GM12801 (cell line): ENCODE results near the gene PRDM16.

ENCODE experiments used
- CTCF ChIP-seq: IDR thresholded peaks from one replicate; pipeline ENCODE4 v1.5.1; 2011; ENCODE audit warnings: control low read depth; ENCODE audit not compliant: insufficient read length; ENCODE audit errors: extremely low read depth

PRDM16 gene

GRCh38 chr1:3433596-3434320 is 364.8 kb downstream of the PRDM16 start:
- no peak for TF ChIP-seq CTCF

GRCh38 chr1:3434406-3435110 is 365.6 kb downstream of the PRDM16 start:
- no peak for TF ChIP-seq CTCF

GRCh38 chr1:3435666-3436065 is 366.7 kb downstream of the PRDM16 start:
- no peak for TF ChIP-seq CTCF

- TF ChIP-seq CTCF = no peak
These were observed 367.4 kb downstream of the PRDM16 start for GRCh38 chr1:3436451-3436850.

GRCh38 chr1:3436901-3437300 is 367.9 kb downstream of the PRDM16 start:
- TF ChIP-seq CTCF = no peak

GRCh38 chr1:3438661-3439180 is 369.7 kb downstream of the PRDM16 start:
- TF ChIP-seq CTCF = no peak

GRCh38 chr1:3439346-3440299 is 370.6 kb downstream of the PRDM16 start:
- no peak for TF ChIP-seq CTCF
